ENCODE results near the gene PODXL.
A peak's percentile ranks its signal among the peaks of the same experiment; 100 is the strongest.

Gene PODXL

GRCh38 chr7:131508754-131509486 lies 47.5 kb downstream of the PODXL start (continued):
- TF ChIP-seq ZNF148 (tag by site-specific recombination; IDR thresholded peaks at IDR 0.05; ENCODE audit: borderline replicate concordance) (no peak), MEIS1 (CRISPR knock-in tag; IDR thresholded peaks at IDR 0.05; ENCODE audit: borderline replicate concordance) (no peak), IKZF3 (tag by site-specific recombination; IDR thresholded peaks at IDR 0.05) (no peak), ZNF830 (tag by site-specific recombination; IDR thresholded peaks at IDR 0.05; ENCODE audit: low read depth) (no peak), HOXC10 (CRISPR knock-in tag; IDR thresholded peaks at IDR 0.05) (no peak), ZNF48 (tag by site-specific recombination; IDR thresholded peaks at IDR 0.05) (no peak)

GRCh38 chr7:131507592-131508331 lies 48.7 kb downstream of the PODXL start:
- H3K36me3 ChIP-seq (ENCODE audit: control insufficient read depth in 2 of 2, insufficient read depth in 1 of 2, low read length in 2 of 2), result peaks cover 0 to 4% of the 10 kb centered on the region in 2 experiments; a peak in 1 of 3 replicates
- no peak overlapping the region for H3K4me3 ChIP-seq (ENCODE audit: low read depth, low read length)
- H3K27ac ChIP-seq (ENCODE audit: extremely low read depth, low read depth, low read length), result no peak overlapping the region
- ChIA-PET CTCF (interaction anchor here (0.6 to 8.6 kb wide), 17 partner anchors 10 to 1202 kb away, joined by 3 to 54 read pairs (median 4); no protein-coding TSS in a partner anchor), POLR2A (interaction anchor here (0.7 kb wide), 1 partner anchor 611 kb away, joined by 4 read pairs; no protein-coding TSS in a partner anchor)
- TF ChIP-seq ZNF768 (tag by site-specific recombination; IDR thresholded peaks at IDR 0.05) (no peak), ZBTB17 (tag by site-specific recombination; IDR thresholded peaks at IDR 0.05) (peak; percentile 48; the same call in 1 of the 2 replicates), CTCF (tag by site-specific recombination; IDR thresholded peaks at IDR 0.05) (peak; percentile 81), TCF7L2 (IDR thresholded peaks at IDR 0.05; ENCODE audit: borderline replicate concordance, low read depth, low read length) (no peak), ZNF660 (tag by site-specific recombination; IDR thresholded peaks at IDR 0.05) (0 out of 2 replicates have a peak, but pooled peaks have one; percentile 19), ZNF449 (tag by site-specific recombination; IDR thresholded peaks at IDR 0.05) (0 out of 2 replicates have a peak, but pooled peaks have one; percentile 18), ZNF654 (tag by site-specific recombination; IDR thresholded peaks at IDR 0.05; ENCODE audit: low read depth) (peak; percentile 71), GLIS1 (tag by site-specific recombination; IDR thresholded peaks at IDR 0.05) (peak; percentile 47; the same call in 1 of the 2 replicates), ZBTB26 (tag by site-specific recombination; optimal IDR thresholded peaks at IDR 0.05) (peak; percentile 28), ZNF18 (tag by site-specific recombination; IDR thresholded peaks at IDR 0.05) (peak; percentile 79)
- H3K4me1 ChIP-seq (ENCODE audit: control insufficient read depth, insufficient read depth, low read length), result no peaks in the 10 kb centered on the region
- no peaks in the 10 kb centered on the region for H3K9me3 ChIP-seq (ENCODE audit: control insufficient read depth, insufficient read depth, low read depth, low read length)
